Measurements from ENCODE around the gene SCAMP2. TPM values are rescaled to one million over a fixed set of nuclear protein-coding genes. Genes with fewer than 3 reads are reported as not detected.

Gene SCAMP2
- total RNA-seq, 1 donor from 2014 or later = 56.4 TPM

GRCh38 chr15:74906450-74907162 lies 33.4 kb upstream of the SCAMP2 start, which contains the start of gene FAM219B:
FAM219B (minus strand) TSS chr15:74906851; CDS start chr15:74906800, 51 bp downstream.
- peak within 1 kb of the TSS; percentile 94 for H3K9ac ChIP-seq (ENCODE audit: low read length)
- H3K36me3 ChIP-seq (ENCODE audit: insufficient read depth, low read length) = peaks cover 26% of the 10 kb centered on the region
- H3K4me3 ChIP-seq (ENCODE audit: insufficient read depth, low read depth, low read length) = peak within 1 kb of the TSS; percentile 83
- Mint-ChIP-seq H3K9me3 (ENCODE audit: unreplicated experiment) (no peaks in the 10 kb centered on the region), H3K27ac (ENCODE audit: unreplicated experiment) (peak within 1 kb of the TSS; percentile 98), H3K4me3 (ENCODE audit: unreplicated experiment) (peak within 1 kb of the TSS; percentile 96), H3K36me3 (ENCODE audit: low read depth, unreplicated experiment) (peaks cover 18% of the 10 kb centered on the region), H3K27me3 (ENCODE audit: low read depth, unreplicated experiment) (no peaks in the 10 kb centered on the region), H3K4me1 (ENCODE audit: low read depth, unreplicated experiment) (peaks cover 23% of the 10 kb centered on the region)
- FAIRE-seq = no peak
- peak within 1 kb of the TSS; percentile 82 for H3K27ac ChIP-seq (ENCODE audit: low read depth, low read length)
- DNase-seq (ENCODE audit: low read depth) = peak; percentile 66
- H3K9me3 ChIP-seq (ENCODE audit: insufficient read depth, low read depth, low read length) = no peaks in the 10 kb centered on the region
- peak within 1 kb of the TSS; percentile 98 for H3K4me2 ChIP-seq (ENCODE audit: low read length)
- H4K20me1 ChIP-seq (ENCODE audit: insufficient read depth, low read length) = peaks cover 34% of the 10 kb centered on the region
- peaks cover 19% of the 10 kb centered on the region for H3K4me1 ChIP-seq (ENCODE audit: insufficient read depth, low read length)
- peak within 1 kb of the TSS; percentile 99 for H2AFZ ChIP-seq (ENCODE audit: low read depth, low read length)
- TF ChIP-seq CTCF (IDR thresholded peaks at IDR 0.05; ENCODE audit: insufficient read depth, low read depth, low read length) (no peak), EZH2 (IDR thresholded peaks at IDR 0.05; ENCODE audit: insufficient read depth, low read length) (no peak)
- peaks cover 24% of the 10 kb centered on the region for H3K79me2 ChIP-seq (ENCODE audit: insufficient read depth, low read length)
- H3K27me3 ChIP-seq (ENCODE audit: insufficient read depth, low read length) = no peaks in the 10 kb centered on the region

- Histone ChIP-seq H3K9me3 (ENCODE audit: insufficient read depth, low read depth, low read length) (no peaks in the 10 kb centered on the region), H3K27ac (ENCODE audit: low read depth, low read length) (peak overlapping the region; percentile 82), H3K36me3 (ENCODE audit: insufficient read depth, low read length) (peaks cover 27% of the 10 kb centered on the region), H3K4me2 (ENCODE audit: low read length) (peak overlapping the region; percentile 98), H3K4me1 (ENCODE audit: insufficient read depth, low read length) (peaks cover 19% of the 10 kb centered on the region), H3K27me3 (ENCODE audit: insufficient read depth, low read length) (no peaks in the 10 kb centered on the region), H3K4me3 (ENCODE audit: insufficient read depth, low read depth, low read length) (peak overlapping the region; percentile 83), H2AFZ (ENCODE audit: low read depth, low read length) (peak overlapping the region; percentile 99), H4K20me1 (ENCODE audit: insufficient read depth, low read length) (peaks cover 38% of the 10 kb centered on the region), H3K9ac (ENCODE audit: low read length) (peak overlapping the region; percentile 94), H3K79me2 (ENCODE audit: insufficient read depth, low read length) (peaks cover 24% of the 10 kb centered on the region)
- no peak for FAIRE-seq
- peak overlapping the region; percentile 91 for H3K27ac Mint-ChIP-seq (ENCODE audit: unreplicated experiment)
- no peaks in the 10 kb centered on the region for H3K27me3 Mint-ChIP-seq (ENCODE audit: low read depth, unreplicated experiment)
- H3K4me1 Mint-ChIP-seq (ENCODE audit: low read depth, unreplicated experiment) = peaks cover 23% of the 10 kb centered on the region
- DNase-seq (ENCODE audit: low read depth) = no peak
- H3K36me3 Mint-ChIP-seq (ENCODE audit: low read depth, unreplicated experiment) = peaks cover 17% of the 10 kb centered on the region
- no peak for TF ChIP-seq EZH2 (IDR thresholded peaks at IDR 0.05; ENCODE audit: insufficient read depth, low read length)
- H3K9me3 Mint-ChIP-seq (ENCODE audit: unreplicated experiment) = no peaks in the 10 kb centered on the region
- H3K4me3 Mint-ChIP-seq (ENCODE audit: unreplicated experiment) = peak overlapping the region; percentile 96
Measured at GRCh38 chr15:74906067-74906449, 32.9 kb upstream of the SCAMP2 start.

GRCh38 chr15:74904190-74904805 lies 31.1 kb upstream of the SCAMP2 start:
- no peak for FAIRE-seq
- Histone ChIP-seq H2AFZ (ENCODE audit: low read depth, low read length) (no peak overlapping the region), H3K27me3 (ENCODE audit: insufficient read depth, low read length) (no peaks in the 10 kb centered on the region), H3K79me2 (ENCODE audit: insufficient read depth, low read length) (peaks cover 24% of the 10 kb centered on the region), H3K4me1 (ENCODE audit: insufficient read depth, low read length) (peaks cover 19% of the 10 kb centered on the region), H3K4me2 (ENCODE audit: low read length) (peak overlapping the region; percentile 98), H3K9me3 (ENCODE audit: insufficient read depth, low read depth, low read length) (no peaks in the 10 kb centered on the region), H3K9ac (ENCODE audit: low read length) (peak overlapping the region; percentile 21), H3K27ac (ENCODE audit: low read depth, low read length) (peak overlapping the region; percentile 8), H3K4me3 (ENCODE audit: insufficient read depth, low read depth, low read length) (no peak overlapping the region), H4K20me1 (ENCODE audit: insufficient read depth, low read length) (peaks cover 46% of the 10 kb centered on the region), H3K36me3 (ENCODE audit: insufficient read depth, low read length) (peaks cover 38% of the 10 kb centered on the region)
- no peak for DNase-seq (ENCODE audit: low read depth)
- H3K4me3 Mint-ChIP-seq (ENCODE audit: unreplicated experiment) = peak overlapping the region; percentile 96
- peaks cover 24% of the 10 kb centered on the region for H3K36me3 Mint-ChIP-seq (ENCODE audit: low read depth, unreplicated experiment)
- no peaks in the 10 kb centered on the region for H3K9me3 Mint-ChIP-seq (ENCODE audit: unreplicated experiment)
- H3K4me1 Mint-ChIP-seq (ENCODE audit: low read depth, unreplicated experiment) = peaks cover 23% of the 10 kb centered on the region
- TF ChIP-seq EZH2 (IDR thresholded peaks at IDR 0.05; ENCODE audit: insufficient read depth, low read length) = no peak
- no peak for TF ChIP-seq CTCF (IDR thresholded peaks at IDR 0.05; ENCODE audit: insufficient read depth, low read depth, low read length)
- H3K27me3 Mint-ChIP-seq (ENCODE audit: low read depth, unreplicated experiment) = no peaks in the 10 kb centered on the region
- H3K27ac Mint-ChIP-seq (ENCODE audit: unreplicated experiment) = peak overlapping the region; percentile 5

All from astrocyte (in vitro differentiated cells and primary cell).